ENCODE measurements around the gene PRRC2A.

The PRRC2A gene

GRCh38 chr6:31622684-31623091, 2.2 kb downstream of the PRRC2A start:
- no peak for DNase-seq (ENCODE audit: low read depth in 1 of 2, low spot score in 1 of 2)

GRCh38 chr6:31624070-31624469, 3.6 kb downstream of the PRRC2A start:
- no peak for DNase-seq (ENCODE audit: low read depth in 1 of 2, low spot score in 1 of 2)

- no peak for DNase-seq (ENCODE audit: low read depth in 1 of 2, low spot score in 1 of 2)
These were observed 6.4 kb downstream of the PRRC2A start for GRCh38 chr6:31626952-31627351.

- DNase-seq (ENCODE audit: low read depth in 1 of 2, low spot score in 1 of 2): no peak
These were observed 7.3 kb downstream of the PRRC2A start for GRCh38 chr6:31627690-31628287.

- no peak for DNase-seq (ENCODE audit: low read depth in 1 of 2, low spot score in 1 of 2)
These were observed 8.5 kb downstream of the PRRC2A start for GRCh38 chr6:31629014-31629413.

- DNase-seq (ENCODE audit: low read depth in 1 of 2, low spot score in 1 of 2): no peak
These were observed 9.8 kb downstream of the PRRC2A start for GRCh38 chr6:31630177-31630934.

- DNase-seq (ENCODE audit: low read depth in 1 of 2, low spot score in 1 of 2): no peak
These were observed 10.7 kb downstream of the PRRC2A start for GRCh38 chr6:31631209-31631608.

- DNase-seq (ENCODE audit: low read depth in 1 of 2, low spot score in 1 of 2): no peak
These were observed 11.3 kb downstream of the PRRC2A start for GRCh38 chr6:31631681-31632278.

GRCh38 chr6:31632279-31632946, 11.9 kb downstream of the PRRC2A start:
- DNase-seq (ENCODE audit: low read depth in 1 of 2, low spot score in 1 of 2): no peak

GRCh38 chr6:31633447-31633846, 12.9 kb downstream of the PRRC2A start:
- DNase-seq (ENCODE audit: low read depth in 1 of 2, low spot score in 1 of 2): no peak

GRCh38 chr6:31634131-31634530, 13.6 kb downstream of the PRRC2A start:
- no peak for DNase-seq (ENCODE audit: low read depth in 1 of 2, low spot score in 1 of 2)

- no peak for DNase-seq (ENCODE audit: low read depth in 1 of 2, low spot score in 1 of 2)
These were observed 14.6 kb downstream of the PRRC2A start for GRCh38 chr6:31634969-31635575.

GRCh38 chr6:31636698-31637596, 16.4 kb downstream of the PRRC2A start:
- DNase-seq (ENCODE audit: low read depth in 1 of 2, low spot score in 1 of 2): no peak

GRCh38 chr6:31639043-31639442, 18.5 kb downstream of the PRRC2A start:
- no peak for DNase-seq (ENCODE audit: low read depth in 1 of 2, low spot score in 1 of 2)

GRCh38 chr6:31639449-31639861, 18.9 kb downstream of the PRRC2A start:
- DNase-seq (ENCODE audit: low read depth in 1 of 2, low spot score in 1 of 2): no peak

- no peak for DNase-seq (ENCODE audit: low read depth in 1 of 2, low spot score in 1 of 2)
These were observed 20.1 kb downstream of the PRRC2A start for GRCh38 chr6:31640612-31641011.

- no peak for DNase-seq (ENCODE audit: low read depth in 1 of 2, low spot score in 1 of 2)
These were observed 20.9 kb downstream of the PRRC2A start for GRCh38 chr6:31641370-31641769.

GRCh38 chr6:31642798-31643570, 22.5 kb downstream of the PRRC2A start:
- DNase-seq (ENCODE audit: low read depth in 1 of 2, low spot score in 1 of 2): no peak

GRCh38 chr6:31643818-31644454, 23.4 kb downstream of the PRRC2A start:
- DNase-seq (ENCODE audit: low read depth in 1 of 2, low spot score in 1 of 2): no peak

Measured in stimulated activated CD4-positive, alpha-beta T cell treated with anti-CD3 and anti-CD28 coated beads, Interleukin-15, amount 100 ng/mL, for 1 hour (primary cell).